Measurements from ENCODE around the gene CYREN. TPM values are rescaled to one million over a fixed set of nuclear protein-coding genes. Genes with fewer than 3 reads are reported as not detected.

CYREN gene
- total and polyA plus RNA-seq, 2 of the 13 experiments (the other 11 are each of a cell fraction or from before 2014, with no cell fraction given), result 20.7 to 60.7 TPM

- TF ChIP-seq ZNF574 (CRISPR knock-in tag; IDR thresholded peaks at IDR 0.05), result peak; percentile 89
- peak; percentile 66; the same call in 1 of the 2 replicates for TF ChIP-seq NFKB2 (CRISPR knock-in tag; IDR thresholded peaks at IDR 0.05; ENCODE audit: borderline replicate concordance)
- TF ChIP-seq CBX2 (IDR thresholded peaks at IDR 0.05; ENCODE audit: low read depth, low read length), result no peak
- no peak for TF ChIP-seq CBX2 (CRISPR knock-in tag; IDR thresholded peaks at IDR 0.05; ENCODE audit: low read depth)
- TF ChIP-seq ZNF136 (CRISPR knock-in tag; IDR thresholded peaks at IDR 0.05; ENCODE audit: low read depth), result peak; percentile 93; the same call in 1 of the 2 replicates
- TF ChIP-seq ARID5B (CRISPR knock-in tag; IDR thresholded peaks at IDR 0.05), result peak; percentile 61; the same call in 1 of the 2 replicates
- TF ChIP-seq POLR2G (IDR thresholded peaks at IDR 0.05; ENCODE audit: low read depth, low read length), result peak; percentile 92
- no peak; the same call in 1 of the 2 replicates for TF ChIP-seq ZMYM3 (CRISPR knock-in tag; IDR thresholded peaks at IDR 0.05)
- no peak for TF ChIP-seq ZNF24 (IDR thresholded peaks at IDR 0.05)
- peak; percentile 34 for TF ChIP-seq TBL1XR1 (IDR thresholded peaks at IDR 0.05; ENCODE audit: borderline replicate concordance, low read length, partially characterized antibody)
- no peak for TF ChIP-seq RFX1 (IDR thresholded peaks at IDR 0.05)
- peak; percentile 84; the same call in 1 of the 2 replicates for TF ChIP-seq ZNF556 (CRISPR knock-in tag; IDR thresholded peaks at IDR 0.05; ENCODE audit: borderline replicate concordance)
- no peak for TF ChIP-seq NFIC (IDR thresholded peaks at IDR 0.05; ENCODE audit: low read length)
- TF ChIP-seq HOXA9 (CRISPR knock-in tag; IDR thresholded peaks at IDR 0.05; ENCODE audit: borderline replicate concordance), result peak; percentile 81
- TF ChIP-seq MLLT10 (CRISPR knock-in tag; IDR thresholded peaks at IDR 0.05), result no peak
- peak; percentile 82 for TF ChIP-seq RXRA (CRISPR knock-in tag; IDR thresholded peaks at IDR 0.05)
- TF ChIP-seq ZBTB43 (CRISPR knock-in tag; conservative IDR thresholded peaks at IDR 0.05), result peak; percentile 79
- TF ChIP-seq ATAD3A (CRISPR knock-in tag; IDR thresholded peaks at IDR 0.05), result no peak
- TF ChIP-seq ZGPAT (CRISPR knock-in tag; IDR thresholded peaks at IDR 0.05), result peak; percentile 97
- TF ChIP-seq ZNF557 (CRISPR knock-in tag; IDR thresholded peaks at IDR 0.05), result peak; percentile 31; the same call in 1 of the 2 replicates
These were observed at the start of gene CYREN (continued) for GRCh38 chr7:135170274-135170997.
